GM12891 (cell line): ENCODE data around the gene MIA.

Experiments used
- PAX5 ChIP-seq: IDR thresholded peaks from 2 replicates; pipeline ENCODE4 v1.6.1; 2011; ENCODE audit warnings: low read length, moderate library complexity, mild to moderate bottlenecking; ENCODE audit not compliant: insufficient read depth, severe bottlenecking
- POLR2A ChIP-seq: IDR thresholded peaks from 2 replicates; pipeline ENCODE4 v1.6.1; 2011; ENCODE audit warnings: low read depth, low read length, control low read depth
- POLR2AphosphoS5 ChIP-seq: IDR thresholded peaks from 2 replicates; pipeline ENCODE4 v1.6.1; 2011; ENCODE audit warnings: low read depth, low read length, control low read depth
- TAF1 ChIP-seq: IDR thresholded peaks from 2 replicates; pipeline ENCODE4 v1.6.1; 2011; ENCODE audit warnings: low read depth, low read length, control low read depth

DNA sequence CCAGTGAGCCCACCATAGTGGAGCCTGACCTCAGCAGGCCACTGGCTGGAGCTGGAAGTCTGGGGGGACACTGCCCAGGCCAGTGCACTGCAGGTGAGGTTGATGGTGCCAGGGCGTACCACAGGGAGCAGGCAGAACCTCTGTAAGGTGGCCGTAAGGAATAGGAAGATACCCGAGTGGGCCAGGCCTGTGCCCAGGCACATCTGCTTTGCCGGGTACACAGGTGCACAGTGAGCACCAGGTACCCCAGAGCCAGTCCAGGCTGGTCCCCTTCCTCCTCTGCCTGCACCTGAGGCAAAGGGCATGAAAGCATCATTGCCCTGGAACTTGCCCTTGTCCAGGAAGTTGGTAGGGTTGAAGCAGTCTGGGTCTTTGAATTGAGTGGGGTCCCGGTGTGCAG lies 33.2 kb downstream of the MIA start:
- TF ChIP-seq POLR2A (no peak), PAX5 (no peak), POLR2AphosphoS5 (peak; percentile 63; the same call in 1 of the 2 replicates), TAF1 (no peak)
